K562 (cell line): ENCODE measurements around the gene ABHD16A. TPM values are rescaled to one million over a fixed set of nuclear protein-coding genes. Genes with fewer than 3 reads are reported as not detected.

Experiments used
- CLOCK ChIP-seq: fragments of 250-450 bp; sonication (Bioruptor Pico); IDR thresholded peaks from 2 replicates; pipeline ENCODE4 v1.4.0; 2020; ENCODE audit warnings: mild to moderate bottlenecking, moderate library complexity, borderline replicate concordance
- ELK3 ChIP-seq: fragments of 450-650 bp; formaldehyde crosslinking; IDR thresholded peaks from 2 replicates; pipeline ENCODE4 v1.4.0; 2020; ENCODE audit warnings: mild to moderate bottlenecking
- HDAC6 ChIP-seq: IDR thresholded peaks from 2 replicates; pipeline ENCODE4 v1.6.1; 2012; ENCODE audit warnings: low read depth, mild to moderate bottlenecking, control low read depth, inconsistent platforms, low read length, moderate library complexity
- MGA ChIP-seq: fragments of 450-650 bp; IDR thresholded peaks from 2 replicates; pipeline ENCODE4 v1.6.1; 2016; ENCODE audit warnings: mild to moderate bottlenecking, moderate library complexity
- ZNF12 ChIP-seq: sonication (generic); formaldehyde crosslinking; IDR thresholded peaks from 2 replicates; pipeline ENCODE4 v1.4.0; 2020; ENCODE audit warnings: mild to moderate bottlenecking, missing genetic modification reagents
- ZNF512 ChIP-seq: IDR thresholded peaks from 2 replicates; pipeline ENCODE4 v1.6.1; 2016; ENCODE audit warnings: missing genetic modification characterization, missing compliant biosample characterization
- ZNF717 ChIP-seq: fragments of 250-450 bp; sonication (Bioruptor Pico); IDR thresholded peaks from 2 replicates; pipeline ENCODE4 v1.5.0; 2021
- polyA plus RNA-seq, 8 experiments: library from polyadenylated mRNA; depleted of rRNA in 4 of 8; stranded (reverse) in 5 of 8; unstranded in 3 of 8; fragments of >200 nt; fragmentation: Nextera tagmentation in 2 of 8; fragmentation: Illumina TruSeq in 1 of 8; extraction: Ambion mirVana in 2 of 8; extraction: Trizol in 1 of 8; gene quantifications; 2 replicates each; pipeline versions ENCODE4 v1.2.1 to v1.2.3, GENCODE V29; 2011 to 2014; ENCODE audit warnings: inconsistent platforms in 1 of 8, missing spikeins in 1 of 8
- total RNA-seq, 7 experiments: library from RNA; depleted of rRNA in 6 of 7; stranded (reverse); fragments of >200 nt in 6 of 7; fragmentation: Illumina TruSeq in 2 of 7; extraction: Trizol in 2 of 7; gene quantifications; 2 replicates each; pipeline versions ENCODE4 v1.2.1 to v1.2.3, GENCODE V29; 2011 to 2021; ENCODE audit warnings: low replicate concordance in 1 of 7

The ABHD16A gene
- total and polyA plus RNA-seq, 9 of the 15 experiments (the other 6 are each of a cell fraction or from before 2014, with no cell fraction given): 25.8 to 120 (median 81.6) TPM

- TF ChIP-seq CLOCK (CRISPR knock-in tag) (no peak), ZNF512 (tag) (no peak), ELK3 (CRISPR knock-in tag) (no peak), MGA (no peak), ZNF12 (peak; percentile 16; the same call in 1 of the 2 replicates), HDAC6 (no peak), ZNF717 (CRISPR knock-in tag) (no peak)
Observed at GRCh38 chr6:31680226-31681134, 22.6 kb downstream of the ABHD16A start, which contains the start of gene LY6G5C (continued).
